ENCODE data around the gene RSRC1.

DNA sequence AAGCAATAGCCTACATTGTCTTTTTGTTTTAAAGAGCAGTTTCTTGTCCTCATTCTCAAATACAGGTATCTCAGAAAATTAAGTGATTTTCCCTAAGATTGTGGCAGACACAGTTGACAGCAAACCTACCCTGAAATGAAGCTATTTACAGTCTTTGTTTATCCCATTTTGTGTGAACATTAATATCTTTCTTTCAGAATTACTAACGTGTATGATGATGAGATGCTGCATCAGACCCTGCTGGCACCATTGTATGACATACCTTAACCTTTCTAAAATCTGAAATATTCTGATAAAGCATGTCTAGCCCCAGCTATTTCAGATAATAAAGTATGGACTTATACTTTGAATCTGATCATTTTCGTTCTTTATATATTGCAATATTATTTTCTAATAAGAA is 185.9 kb downstream of the RSRC1 start:
- TF ChIP-seq, protein P1, sequence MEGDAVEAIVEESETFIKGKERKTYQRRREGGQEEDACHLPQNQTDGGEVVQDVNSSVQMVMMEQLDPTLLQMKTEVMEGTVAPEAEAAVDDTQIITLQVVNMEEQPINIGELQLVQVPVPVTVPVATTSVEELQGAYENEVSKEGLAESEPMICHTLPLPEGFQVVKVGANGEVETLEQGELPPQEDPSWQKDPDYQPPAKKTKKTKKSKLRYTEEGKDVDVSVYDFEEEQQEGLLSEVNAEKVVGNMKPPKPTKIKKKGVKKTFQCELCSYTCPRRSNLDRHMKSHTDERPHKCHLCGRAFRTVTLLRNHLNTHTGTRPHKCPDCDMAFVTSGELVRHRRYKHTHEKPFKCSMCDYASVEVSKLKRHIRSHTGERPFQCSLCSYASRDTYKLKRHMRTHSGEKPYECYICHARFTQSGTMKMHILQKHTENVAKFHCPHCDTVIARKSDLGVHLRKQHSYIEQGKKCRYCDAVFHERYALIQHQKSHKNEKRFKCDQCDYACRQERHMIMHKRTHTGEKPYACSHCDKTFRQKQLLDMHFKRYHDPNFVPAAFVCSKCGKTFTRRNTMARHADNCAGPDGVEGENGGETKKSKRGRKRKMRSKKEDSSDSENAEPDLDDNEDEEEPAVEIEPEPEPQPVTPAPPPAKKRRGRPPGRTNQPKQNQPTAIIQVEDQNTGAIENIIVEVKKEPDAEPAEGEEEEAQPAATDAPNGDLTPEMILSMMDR (IDR thresholded peaks at IDR 0.05) = no peak
- no peak for TF ChIP-seq POLR2A (IDR thresholded peaks at IDR 0.05)
